ENCODE measurements around the gene IRF3.
A peak's percentile ranks its signal among the peaks of the same experiment; 100 is the strongest.
"Not testable (repeated sequence)": the region's sequence is repeated elsewhere in the genome, so short reads cannot be mapped to it uniquely, and the experiment has no call there.

IRF3 gene

DNA sequence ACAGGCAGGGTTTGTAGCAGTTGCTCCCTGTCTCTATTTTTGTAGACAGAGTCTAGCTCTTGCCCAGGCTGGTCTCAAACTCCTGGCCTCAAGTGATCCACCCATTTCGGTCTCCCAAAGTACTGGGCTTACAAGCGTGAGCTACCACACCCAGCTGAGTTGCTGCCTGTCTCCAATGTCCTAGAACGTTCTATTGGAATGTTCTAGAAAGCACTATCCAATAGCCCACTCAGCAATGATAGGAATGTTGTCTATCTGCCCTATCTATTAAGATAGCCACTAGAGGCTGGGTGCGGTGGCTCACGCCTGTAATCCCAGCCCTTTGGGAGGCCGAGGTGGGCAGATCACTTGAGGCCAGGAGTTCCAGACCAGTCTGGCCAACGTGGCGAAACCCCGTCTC lies 32.4 kb downstream of the IRF3 start:
- H2BK12ac ChIP-seq (ENCODE audit: low read length); H2AFZ ChIP-seq (ENCODE audit: insufficient read depth, low read length, poor library complexity); H2BK120ac ChIP-seq (ENCODE audit: insufficient read depth, low read length, poor library complexity): not testable (repeated sequence)

DNA sequence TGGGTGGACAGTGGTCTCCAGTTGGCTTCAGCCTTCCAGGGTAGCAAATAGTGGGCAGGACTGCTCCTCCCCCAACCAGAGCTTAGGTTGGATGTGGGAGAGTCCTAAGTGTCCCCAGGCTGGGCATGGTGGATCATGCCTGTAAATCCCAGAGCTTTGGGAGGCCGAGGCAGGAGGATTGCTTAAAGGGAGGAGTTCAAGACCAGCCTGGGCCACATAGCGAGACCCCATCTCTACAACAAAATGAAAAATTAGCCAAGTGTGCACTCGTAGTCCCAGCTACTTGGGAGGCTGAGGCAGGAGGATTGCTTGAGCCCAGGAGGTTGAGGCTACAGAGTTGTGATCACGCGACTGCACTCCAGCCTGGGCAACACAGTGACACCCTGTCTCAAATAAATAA lies 33.1 kb downstream of the IRF3 start:
- H3K9me3 ChIP-seq (ENCODE audit: insufficient read depth, low read depth, low read length), result no peaks in the 10 kb centered on the region
- no peak overlapping the region for H3K4ac ChIP-seq (ENCODE audit: low read depth, low read length)
- H2AFZ ChIP-seq (ENCODE audit: insufficient read depth, low read length, poor library complexity), result no peak overlapping the region
- no peak overlapping the region for H3K18ac ChIP-seq (ENCODE audit: low read length)
- no peak overlapping the region for H4K8ac ChIP-seq (ENCODE audit: low read depth, low read length)
- no CpG with 5 or more reads among the region's 5 CpGs for WGBS (ENCODE audit: extremely low coverage, insufficient coverage, insufficient read length)
- H2AK5ac ChIP-seq (ENCODE audit: low read length), result no peak overlapping the region
- H3K4me2 ChIP-seq (ENCODE audit: low read length), result no peak overlapping the region
- H3K27ac ChIP-seq (ENCODE audit: low read depth, low read length), result no peak overlapping the region
- H3K79me1 ChIP-seq (ENCODE audit: low read length), result peaks cover 3% of the 10 kb centered on the region
- no peak overlapping the region for H3K4me3 ChIP-seq (ENCODE audit: low read depth, low read length)
- peaks cover 3 to 4% of the 10 kb centered on the region in 2 experiments for H3K4me1 ChIP-seq (ENCODE audit: control insufficient read depth in 1 of 2, insufficient read depth in 2 of 2, low read length in 2 of 2)
- no peak overlapping the region for H2BK120ac ChIP-seq (ENCODE audit: insufficient read depth, low read length, poor library complexity)
- H3K14ac ChIP-seq (ENCODE audit: low read length), result no peak overlapping the region
- no peak overlapping the region for H4K91ac ChIP-seq (ENCODE audit: low read depth, low read length)
- H3K9ac ChIP-seq (ENCODE audit: low read length), result no peak overlapping the region
- H3K36me3 ChIP-seq (ENCODE audit: control insufficient read depth in 1 of 2, insufficient read depth in 2 of 2, low read length in 2 of 2), result peaks cover 2 to 10% of the 10 kb centered on the region in 2 experiments
- no peak overlapping the region for H2BK12ac ChIP-seq (ENCODE audit: low read length)
- DNase-seq, result no peak
- H3K27me3 ChIP-seq (ENCODE audit: insufficient read depth, low read length), result no peaks in the 10 kb centered on the region
- no peaks in the 10 kb centered on the region for H3K79me2 ChIP-seq (ENCODE audit: control insufficient read depth, insufficient read depth, low read length, poor library complexity)
- no peak overlapping the region for H3K23ac ChIP-seq (ENCODE audit: low read length)
- no peak overlapping the region for H2BK5ac ChIP-seq (ENCODE audit: low read depth, low read length, poor library complexity)
- H4K12ac ChIP-seq (ENCODE audit: low read depth, low read length), result no peak overlapping the region

More for the DNA sequence above, 32.4 kb downstream of the IRF3 start:
- not testable (repeated sequence) for H3K18ac ChIP-seq (ENCODE audit: low read length); H3K79me1 ChIP-seq (ENCODE audit: low read length); H3K9ac ChIP-seq (ENCODE audit: low read length); H2BK5ac ChIP-seq (ENCODE audit: low read depth, low read length, poor library complexity); H3K27me3 ChIP-seq (ENCODE audit: insufficient read depth, low read length); H3K79me2 ChIP-seq (ENCODE audit: control insufficient read depth, insufficient read depth, low read length, poor library complexity); H3K4me1 ChIP-seq (ENCODE audit: control insufficient read depth in 1 of 2, insufficient read depth in 2 of 2, low read length in 2 of 2); H4K12ac ChIP-seq (ENCODE audit: low read depth, low read length); H3K4ac ChIP-seq (ENCODE audit: low read depth, low read length); H2AK5ac ChIP-seq (ENCODE audit: low read length); H4K8ac ChIP-seq (ENCODE audit: low read depth, low read length); H4K91ac ChIP-seq (ENCODE audit: low read depth, low read length); H3K9me3 ChIP-seq (ENCODE audit: insufficient read depth, low read depth, low read length); H3K4me3 ChIP-seq (ENCODE audit: low read depth, low read length); H3K23ac ChIP-seq (ENCODE audit: low read length); H3K14ac ChIP-seq (ENCODE audit: low read length); H3K27ac ChIP-seq (ENCODE audit: low read depth, low read length); H3K4me2 ChIP-seq (ENCODE audit: low read length)
- peaks cover 2 to 10% of the 10 kb centered on the region in 2 experiments for H3K36me3 ChIP-seq (ENCODE audit: control insufficient read depth in 1 of 2, insufficient read depth in 2 of 2, low read length in 2 of 2)
- DNase-seq, result peak; percentile 33 to 50
- WGBS (ENCODE audit: extremely low coverage, insufficient coverage, insufficient read length), result no CpG with 5 or more reads among the region's 9 CpGs

- Histone ChIP-seq H3K79me2 (ENCODE audit: control insufficient read depth, insufficient read depth, low read length, poor library complexity) (no peaks in the 10 kb centered on the region), H4K8ac (ENCODE audit: low read depth, low read length) (no peak overlapping the region), H3K4me1 (ENCODE audit: control insufficient read depth in 1 of 2, insufficient read depth in 2 of 2, low read length in 2 of 2) (peaks cover 3 to 4% of the 10 kb centered on the region in 2 experiments), H4K91ac (ENCODE audit: low read depth, low read length) (no peak overlapping the region), H3K9me3 (ENCODE audit: insufficient read depth, low read depth, low read length) (no peaks in the 10 kb centered on the region), H3K23ac (ENCODE audit: low read length) (no peak overlapping the region), H3K27me3 (ENCODE audit: insufficient read depth, low read length) (no peaks in the 10 kb centered on the region), H3K79me1 (ENCODE audit: low read length) (peaks cover 3% of the 10 kb centered on the region), H3K9ac (ENCODE audit: low read length) (no peak overlapping the region), H3K27ac (ENCODE audit: low read depth, low read length) (no peak overlapping the region), H3K4me3 (ENCODE audit: low read depth, low read length) (no peak overlapping the region), H3K4me2 (ENCODE audit: low read length) (no peak overlapping the region), H3K14ac (ENCODE audit: low read length) (no peak overlapping the region), H4K12ac (ENCODE audit: low read depth, low read length) (no peak overlapping the region), H3K4ac (ENCODE audit: low read depth, low read length) (no peak overlapping the region), H2AFZ (ENCODE audit: insufficient read depth, low read length, poor library complexity) (no peak overlapping the region), H3K18ac (ENCODE audit: low read length) (no peak overlapping the region), H3K36me3 (ENCODE audit: control insufficient read depth in 1 of 2, insufficient read depth in 2 of 2, low read length in 2 of 2) (peaks cover 5 to 14% of the 10 kb centered on the region in 2 experiments), H2BK12ac (ENCODE audit: low read length) (no peak overlapping the region), H2AK5ac (ENCODE audit: low read length) (no peak overlapping the region), H2BK120ac (ENCODE audit: insufficient read depth, low read length, poor library complexity) (no peak overlapping the region), H2BK5ac (ENCODE audit: low read depth, low read length, poor library complexity) (no peak overlapping the region)
- no peak for DNase-seq
- WGBS (ENCODE audit: extremely low coverage, insufficient coverage, insufficient read length), result no CpG with 5 or more reads among the region's 19 CpGs
Measured at GRCh38 chr19:49631610-49632192, 34.0 kb downstream of the IRF3 start.

DNA sequence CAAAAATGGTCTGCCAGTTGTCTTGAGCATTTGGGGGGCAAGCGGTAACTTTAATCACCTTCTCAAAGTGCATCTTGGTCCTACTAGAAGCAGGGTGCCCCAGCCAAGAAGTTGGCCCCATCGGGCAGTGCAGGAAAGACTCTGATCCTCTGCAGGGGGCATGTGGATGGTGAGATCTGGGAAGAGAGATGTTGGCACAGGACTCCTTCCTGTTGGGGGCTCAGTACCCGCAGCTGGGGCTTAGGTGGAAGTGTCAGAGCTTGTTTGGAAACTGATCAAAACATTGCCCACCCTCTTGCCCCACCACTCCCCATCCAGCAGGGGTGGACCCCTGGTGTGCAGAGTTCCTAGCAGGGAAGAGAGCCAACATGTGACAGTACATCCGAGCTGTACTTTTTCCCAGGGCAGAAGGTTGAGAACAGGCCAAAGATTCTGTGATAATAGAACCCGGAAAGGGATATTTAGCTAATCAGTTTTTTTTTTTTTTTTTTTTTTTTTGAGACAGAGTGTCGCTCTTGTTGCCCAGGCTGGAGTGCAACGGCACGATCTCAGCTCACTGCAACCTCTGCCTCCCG lies 34.6 kb downstream of the IRF3 start:
- H3K4me1 ChIP-seq (ENCODE audit: control insufficient read depth in 1 of 2, insufficient read depth in 2 of 2, low read length in 2 of 2), result peaks cover 3 to 4% of the 10 kb centered on the region in 2 experiments
- H3K4ac ChIP-seq (ENCODE audit: low read depth, low read length), result no peak overlapping the region
- no peak overlapping the region for H4K91ac ChIP-seq (ENCODE audit: low read depth, low read length)
- no peak overlapping the region for H2BK5ac ChIP-seq (ENCODE audit: low read depth, low read length, poor library complexity)
- no peak overlapping the region for H3K27ac ChIP-seq (ENCODE audit: low read depth, low read length)
- H3K23ac ChIP-seq (ENCODE audit: low read length), result no peak overlapping the region
- H3K4me3 ChIP-seq (ENCODE audit: low read depth, low read length), result no peak overlapping the region
- peaks cover 10 to 17% of the 10 kb centered on the region in 2 experiments for H3K36me3 ChIP-seq (ENCODE audit: control insufficient read depth in 1 of 2, insufficient read depth in 2 of 2, low read length in 2 of 2)
- no peaks in the 10 kb centered on the region for H3K79me2 ChIP-seq (ENCODE audit: control insufficient read depth, insufficient read depth, low read length, poor library complexity)
- no peak for DNase-seq
- H2BK12ac ChIP-seq (ENCODE audit: low read length), result no peak overlapping the region
- H3K9ac ChIP-seq (ENCODE audit: low read length), result no peak overlapping the region
- no peak overlapping the region for H2AK5ac ChIP-seq (ENCODE audit: low read length)
- no peak overlapping the region for H2BK120ac ChIP-seq (ENCODE audit: insufficient read depth, low read length, poor library complexity)
- WGBS (ENCODE audit: extremely low coverage, insufficient coverage, insufficient read length), result no CpG with 5 or more reads among the region's 9 CpGs
- H3K18ac ChIP-seq (ENCODE audit: low read length), result no peak overlapping the region
- H3K4me2 ChIP-seq (ENCODE audit: low read length), result no peak overlapping the region
- no peak overlapping the region for H4K12ac ChIP-seq (ENCODE audit: low read depth, low read length)
- H3K9me3 ChIP-seq (ENCODE audit: insufficient read depth, low read depth, low read length), result no peaks in the 10 kb centered on the region
- no peak overlapping the region for H2AFZ ChIP-seq (ENCODE audit: insufficient read depth, low read length, poor library complexity)
- peaks cover 3% of the 10 kb centered on the region for H3K79me1 ChIP-seq (ENCODE audit: low read length)
- H3K27me3 ChIP-seq (ENCODE audit: insufficient read depth, low read length), result no peaks in the 10 kb centered on the region
- no peak overlapping the region for H3K14ac ChIP-seq (ENCODE audit: low read length)
- no peak overlapping the region for H4K8ac ChIP-seq (ENCODE audit: low read depth, low read length)

All from trophoblast cell (in vitro differentiated cells and primary cell).